ENCODE results near the gene ADAMTS12.

The ADAMTS12 gene

DNA sequence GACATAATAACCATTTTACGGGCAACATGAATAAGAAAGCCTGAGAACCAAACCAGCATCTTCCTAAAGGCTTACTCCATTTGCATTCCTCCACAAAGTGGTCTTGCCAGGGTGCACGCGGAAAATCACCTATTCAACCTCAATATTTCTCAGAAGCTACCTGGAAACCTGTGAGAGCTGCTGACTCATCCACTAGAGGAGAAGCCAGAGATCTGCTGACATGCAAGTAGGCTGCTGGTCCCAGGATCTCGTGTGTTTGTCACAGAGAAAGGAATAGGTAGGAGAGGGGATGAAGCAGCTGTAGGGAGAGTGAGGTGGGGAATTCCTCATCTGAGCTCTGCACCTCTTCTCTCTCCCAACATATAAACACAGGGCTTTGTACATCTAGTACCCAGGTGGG, 138.1 kb downstream of the ADAMTS12 start:
- no peak for DNase-seq

DNA sequence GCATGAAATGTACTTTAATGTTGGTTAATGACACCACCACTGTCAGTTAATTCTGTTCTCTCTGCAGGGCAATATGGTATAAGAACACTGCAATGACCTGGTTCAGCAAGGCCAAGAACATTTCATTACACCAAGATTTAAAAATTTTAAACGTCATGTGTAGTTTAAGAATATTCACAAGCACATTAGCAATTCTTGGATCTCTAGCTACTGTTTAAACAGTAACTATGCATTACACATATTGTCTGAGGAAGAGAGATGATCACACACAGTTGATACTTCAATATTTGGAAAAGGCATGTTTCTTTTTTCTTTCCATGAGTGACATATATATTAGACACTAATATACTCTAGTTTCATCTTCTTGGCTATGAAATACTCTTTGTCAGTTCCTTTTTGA, 143.0 kb downstream of the ADAMTS12 start:
- no peak for DNase-seq

DNA sequence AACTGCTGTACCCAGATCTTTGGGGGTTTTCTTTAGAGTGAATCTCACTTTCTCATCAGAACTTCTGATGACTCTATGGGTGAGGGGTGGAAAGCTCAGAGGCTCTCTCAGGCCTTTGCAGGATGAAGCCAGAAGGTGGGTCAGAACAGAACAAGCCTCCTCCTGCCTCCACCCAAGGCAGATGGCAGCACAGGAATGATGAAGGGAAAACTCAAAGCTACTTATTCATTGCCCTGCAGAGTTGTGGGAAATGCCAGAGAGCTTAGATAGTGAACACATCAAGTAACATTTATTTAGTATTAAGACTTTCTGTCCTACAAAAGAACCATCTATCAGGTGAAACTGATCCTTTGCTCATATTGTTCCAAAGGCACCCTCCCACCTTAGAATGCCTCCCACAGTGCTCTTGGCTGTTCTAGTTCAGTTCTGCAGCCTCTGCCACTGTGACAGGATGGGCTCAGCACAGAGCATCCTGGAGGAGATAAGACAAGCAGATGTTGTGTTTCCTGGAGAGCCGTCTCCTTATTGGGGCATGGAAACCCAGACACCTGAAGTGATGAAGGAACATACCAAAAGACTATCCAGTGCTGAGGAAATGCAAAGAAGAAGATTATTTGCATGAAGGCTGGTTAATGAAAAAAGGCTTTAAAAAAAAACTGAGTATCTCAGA, 146.6 kb downstream of the ADAMTS12 start:
- DNase-seq: no peak

DNA sequence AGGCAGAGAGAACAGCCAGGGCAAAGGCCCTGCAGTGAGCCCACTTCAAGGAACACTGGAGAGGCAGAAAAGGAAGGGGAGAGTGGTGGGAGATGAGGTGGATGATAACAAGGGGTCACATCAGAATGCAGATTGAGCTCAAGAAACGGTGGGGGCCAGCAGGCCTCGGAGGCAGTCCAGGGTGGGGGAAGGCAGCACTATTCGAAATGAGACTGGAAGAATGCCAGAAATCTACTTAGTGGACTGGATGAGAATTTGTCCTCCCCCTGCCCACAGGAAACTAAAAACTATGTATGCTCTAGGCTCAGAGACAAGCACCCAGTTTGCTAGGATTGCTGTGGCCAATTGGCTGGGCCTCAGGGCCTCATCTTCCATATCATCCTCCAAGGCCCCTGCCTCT, 148.7 kb downstream of the ADAMTS12 start:
- no peak for DNase-seq

DNA sequence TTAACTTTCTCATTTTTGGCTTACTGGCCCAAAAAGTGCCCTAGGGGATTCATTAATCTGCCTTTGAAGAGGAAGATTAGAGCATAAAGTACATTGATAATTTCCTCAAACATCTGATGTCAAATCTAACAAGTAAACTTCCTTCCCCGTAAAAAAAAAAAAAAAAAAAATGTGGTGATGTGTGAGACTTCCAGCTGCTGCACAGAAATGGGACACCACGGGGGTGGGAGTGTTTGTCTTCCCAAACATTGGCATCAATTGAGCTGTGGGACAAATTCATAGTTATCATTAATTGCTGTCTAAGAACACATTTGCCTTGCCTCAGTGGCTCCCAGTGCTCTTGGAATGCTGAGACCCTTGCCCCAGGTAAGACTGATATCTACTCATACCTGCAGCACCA, 149.6 kb downstream of the ADAMTS12 start:
- DNase-seq: no peak

DNA sequence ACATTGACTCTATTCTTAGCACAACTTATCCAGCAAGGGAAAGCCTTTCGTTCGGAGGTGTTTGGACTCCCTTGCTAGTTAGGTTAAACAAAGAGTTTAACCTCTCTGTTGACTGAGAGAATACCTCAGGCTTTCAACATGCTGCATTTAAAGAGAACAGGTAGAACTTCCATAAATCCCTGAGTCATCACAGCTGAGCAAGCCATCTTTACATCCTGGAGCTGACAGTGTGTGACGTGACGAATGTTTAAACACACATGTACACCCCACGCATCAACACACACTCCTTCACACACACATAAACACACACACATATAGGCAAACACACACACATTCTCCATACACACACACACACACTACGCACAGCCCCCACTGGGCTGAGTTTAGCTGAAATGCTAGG, 152.8 kb downstream of the ADAMTS12 start:
- DNase-seq: no peak

DNA sequence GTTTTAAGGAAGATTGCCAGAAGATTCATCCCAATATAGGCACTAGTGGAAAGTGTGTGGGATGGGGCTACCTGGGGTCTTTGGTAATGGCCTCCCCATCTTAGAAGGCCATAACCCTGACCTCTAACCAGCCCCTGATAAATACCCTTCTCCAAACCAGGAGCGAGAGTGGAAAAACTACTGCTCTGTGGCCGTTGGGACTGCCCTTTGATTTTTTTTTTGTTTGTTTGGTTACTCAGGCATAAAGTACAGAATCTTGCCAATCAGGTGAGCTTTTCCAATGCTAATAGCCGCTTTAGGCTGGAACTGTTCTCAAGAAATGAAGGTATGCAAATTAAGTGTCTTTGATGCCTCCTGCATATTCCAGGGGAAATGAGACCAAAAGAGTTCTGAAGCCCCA, 153.7 kb downstream of the ADAMTS12 start:
- no peak for DNase-seq

DNA sequence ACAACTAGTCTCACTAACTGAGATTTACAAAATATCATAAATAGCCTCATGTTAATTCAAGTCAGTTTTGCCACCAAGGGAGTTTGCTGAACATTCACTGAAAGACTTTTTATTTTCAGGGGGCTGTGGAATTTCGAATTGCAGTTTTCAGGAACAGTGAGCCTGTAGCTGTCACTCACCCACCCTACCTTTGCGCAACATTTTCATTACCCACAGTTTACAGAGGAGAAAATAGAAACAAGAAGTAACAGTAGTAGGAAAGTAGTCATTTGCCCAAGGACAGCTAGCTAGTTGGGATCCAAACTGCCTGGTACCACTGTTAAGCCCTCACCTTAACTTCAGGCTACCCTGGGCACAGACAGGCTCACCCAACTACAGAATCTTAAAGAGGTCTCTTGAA, 154.1 kb downstream of the ADAMTS12 start:
- DNase-seq: no peak

DNA sequence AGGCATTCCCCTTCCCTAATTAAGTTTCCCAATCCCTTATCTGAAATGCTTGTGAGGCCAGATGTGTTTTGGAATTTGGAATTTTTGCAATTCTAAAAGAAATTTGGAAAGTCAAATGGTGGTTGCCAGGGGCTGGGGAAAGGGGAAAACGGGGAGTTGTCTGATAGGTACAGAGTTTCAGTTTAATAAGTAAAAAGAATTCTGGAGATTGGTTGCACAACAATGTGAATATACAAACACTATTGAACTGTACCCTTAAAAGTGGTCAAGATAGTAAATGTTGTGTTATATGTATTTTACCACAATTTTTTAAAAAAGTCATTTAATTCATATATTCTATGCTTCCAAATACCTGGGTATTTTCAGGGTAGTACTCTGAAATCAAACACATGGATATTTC, 154.5 kb downstream of the ADAMTS12 start:
- DNase-seq: no peak

DNA sequence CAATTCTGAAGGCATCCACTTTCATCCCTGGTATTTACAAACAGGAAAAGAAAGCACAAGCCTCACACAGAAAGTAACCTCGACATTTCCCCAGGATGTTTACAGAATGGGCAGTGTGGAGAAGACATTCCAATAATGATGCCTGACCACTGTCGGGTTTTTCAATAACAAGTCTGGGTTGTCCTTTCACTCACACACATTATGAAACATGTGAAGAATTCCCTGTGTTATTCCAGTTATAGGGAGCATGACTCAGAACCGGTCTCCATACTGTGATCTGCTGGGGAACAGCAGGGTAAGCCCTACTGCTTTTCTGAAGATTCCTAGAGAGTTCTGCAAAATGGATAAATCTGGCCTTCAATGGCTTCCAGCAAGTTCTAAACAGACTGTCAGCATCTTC, 155.3 kb downstream of the ADAMTS12 start:
- DNase-seq: no peak

DNA sequence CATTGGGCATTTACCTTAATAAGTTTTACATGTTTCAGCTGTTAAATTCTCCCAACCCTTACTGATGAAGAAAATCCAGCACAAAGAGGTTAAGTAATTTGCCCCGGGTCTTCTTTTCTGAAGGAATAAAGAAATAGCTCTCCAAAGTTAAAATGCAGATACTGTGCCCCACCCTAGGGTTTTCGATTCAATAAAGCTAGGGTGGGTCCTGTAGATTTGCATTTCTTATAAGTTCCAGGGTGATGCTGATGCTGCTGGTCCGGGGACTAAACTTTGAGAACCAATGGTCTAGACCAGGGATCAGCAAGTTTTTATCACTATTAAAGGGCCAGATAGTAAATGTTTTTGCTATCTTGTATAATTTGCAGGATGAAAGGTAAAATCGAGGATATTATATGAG, 156.7 kb downstream of the ADAMTS12 start:
- DNase-seq: no peak

DNA sequence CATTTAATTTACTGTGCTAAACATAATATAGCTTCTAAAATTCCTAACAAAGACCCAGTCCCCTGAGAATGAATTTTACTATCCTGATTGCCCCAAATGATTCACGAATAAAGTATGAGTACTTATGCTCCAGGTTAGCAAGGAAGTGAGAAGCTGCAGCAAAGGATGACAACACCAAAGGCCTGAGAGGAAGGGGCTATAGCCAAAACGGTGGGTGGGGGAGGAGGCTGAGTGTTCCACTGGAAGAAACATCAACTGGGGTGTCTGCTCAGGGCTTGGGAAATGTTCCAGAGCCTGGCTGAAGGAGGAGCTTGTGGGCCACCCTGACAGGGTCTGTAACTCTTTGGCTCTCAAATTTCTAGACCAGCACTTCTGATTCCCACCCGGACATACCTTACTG, 157.3 kb downstream of the ADAMTS12 start:
- DNase-seq: no peak

DNA sequence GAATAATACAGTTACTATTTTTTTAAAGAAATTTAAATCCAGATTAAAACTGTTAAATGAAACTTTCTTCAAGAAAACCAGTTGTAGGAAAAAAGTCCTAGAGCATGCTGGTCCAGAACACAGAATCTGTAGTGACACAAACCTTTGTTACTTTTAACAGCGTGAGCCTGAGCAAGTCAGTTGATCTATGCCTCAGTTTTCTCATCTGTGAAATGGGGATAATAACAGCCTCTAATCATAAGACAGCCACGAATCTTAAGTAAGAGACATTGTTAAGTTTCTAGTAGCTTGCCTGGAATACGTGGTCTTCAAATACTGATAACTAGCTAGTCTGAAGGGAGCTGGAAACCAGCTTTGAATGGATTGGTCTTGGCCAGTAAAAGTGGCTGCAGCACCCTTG, 158.6 kb downstream of the ADAMTS12 start:
- DNase-seq: no peak

DNA sequence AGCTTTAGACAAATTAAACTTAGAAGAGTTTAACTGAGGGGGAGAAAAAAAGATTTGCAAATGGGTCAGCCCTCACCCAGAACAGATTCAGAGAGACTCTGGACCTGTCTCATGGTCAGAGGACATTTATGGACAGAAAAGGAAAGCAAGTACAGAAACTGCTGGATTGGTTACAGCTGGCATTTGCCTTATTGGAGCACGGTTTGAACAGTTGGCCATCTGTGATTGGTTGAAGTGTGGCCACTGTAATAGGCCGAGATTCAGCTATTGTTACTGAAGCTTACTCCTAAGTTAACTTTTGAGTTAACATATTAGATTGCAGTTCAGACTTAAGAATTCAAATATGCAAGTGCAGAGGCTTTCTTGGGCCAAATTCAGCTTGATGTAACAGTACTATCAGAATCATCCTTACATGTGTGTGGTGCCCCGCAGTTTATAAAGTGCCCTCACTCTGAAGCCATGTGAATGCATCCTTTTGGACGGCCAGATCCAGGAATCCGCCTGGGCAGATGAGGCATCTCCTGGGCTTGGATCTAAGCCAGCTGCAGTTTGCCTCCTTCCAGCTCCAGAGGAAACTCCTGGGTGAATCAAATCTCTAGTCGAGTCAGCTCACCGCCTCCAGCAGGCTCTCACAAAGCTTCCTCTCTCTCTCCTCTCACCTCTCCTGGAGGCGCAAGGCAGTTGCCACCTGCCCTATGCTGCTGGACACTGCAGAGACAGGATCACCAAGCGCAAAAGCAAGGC, 165.2 kb downstream of the ADAMTS12 start:
- no peak for DNase-seq

DNA sequence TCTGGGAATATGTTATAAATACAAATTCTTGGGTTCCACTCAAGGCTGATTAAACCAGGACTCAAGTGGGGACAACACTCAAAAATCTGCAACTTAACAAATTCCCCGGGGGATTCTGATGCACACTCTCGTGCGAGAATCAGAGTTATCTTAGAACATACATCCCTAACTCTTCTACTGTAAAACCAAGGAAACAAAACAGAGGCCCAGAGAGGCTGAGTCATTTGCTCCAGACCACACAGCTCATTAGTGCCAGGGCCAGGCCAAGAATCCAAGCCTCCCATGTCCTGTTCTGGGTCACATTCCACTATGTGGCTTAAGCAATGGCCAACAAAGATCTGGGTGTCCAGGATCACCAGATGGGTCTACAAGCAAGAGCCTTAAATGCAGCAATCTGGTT, 166.0 kb downstream of the ADAMTS12 start:
- DNase-seq: no peak

DNA sequence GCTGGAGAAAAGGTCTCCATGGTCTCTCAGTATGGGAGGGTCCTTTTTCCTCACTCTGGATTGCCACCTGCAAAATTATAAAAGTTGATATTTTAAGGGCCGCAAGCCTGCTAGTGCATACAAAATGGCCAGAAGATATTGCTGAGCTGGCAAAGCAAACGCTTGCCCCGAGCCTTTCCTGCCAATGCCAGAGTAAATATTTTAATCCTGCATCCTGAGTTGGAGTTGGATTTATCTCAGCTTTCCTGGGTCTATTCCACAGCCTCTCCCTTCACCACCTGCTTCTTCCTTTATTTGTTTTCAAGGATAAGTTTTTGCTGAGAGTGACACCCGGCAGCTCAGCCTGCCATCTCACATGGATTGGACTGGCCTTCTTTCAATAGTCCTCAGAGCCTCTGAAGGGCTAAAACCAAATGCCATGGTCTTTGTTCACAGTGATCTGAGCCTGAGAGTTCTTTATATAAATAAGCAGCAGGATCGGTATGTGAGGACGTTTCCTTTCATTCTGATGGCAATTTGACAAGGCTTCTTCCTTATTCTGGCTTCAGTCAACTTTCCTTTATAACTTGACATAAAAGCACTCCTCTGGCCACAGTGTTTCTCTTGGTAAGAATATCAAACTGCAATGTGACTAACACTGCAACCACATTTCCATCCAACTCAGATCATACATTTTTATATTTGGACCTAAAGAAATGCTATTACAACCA, 170.1 kb downstream of the ADAMTS12 start:
- DNase-seq: no peak

DNA sequence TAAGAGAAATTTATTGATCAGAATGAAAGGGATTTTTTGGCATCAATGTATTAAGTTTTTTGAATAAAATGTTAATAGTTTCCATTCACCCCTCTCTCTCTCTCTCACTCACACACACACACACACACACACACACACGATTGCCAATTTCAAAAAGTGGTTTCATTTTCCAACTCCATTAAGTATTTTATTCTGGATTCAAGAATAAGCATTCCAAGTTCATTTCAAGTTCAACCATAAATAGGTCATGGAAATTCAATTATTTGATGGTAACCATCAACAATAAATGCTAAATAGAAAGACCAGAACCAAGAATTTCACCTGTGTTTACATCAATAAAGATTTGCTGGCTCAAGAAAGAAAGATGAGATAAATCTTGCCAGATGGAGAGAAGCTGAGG, 171.6 kb downstream of the ADAMTS12 start:
- no peak for DNase-seq

DNA sequence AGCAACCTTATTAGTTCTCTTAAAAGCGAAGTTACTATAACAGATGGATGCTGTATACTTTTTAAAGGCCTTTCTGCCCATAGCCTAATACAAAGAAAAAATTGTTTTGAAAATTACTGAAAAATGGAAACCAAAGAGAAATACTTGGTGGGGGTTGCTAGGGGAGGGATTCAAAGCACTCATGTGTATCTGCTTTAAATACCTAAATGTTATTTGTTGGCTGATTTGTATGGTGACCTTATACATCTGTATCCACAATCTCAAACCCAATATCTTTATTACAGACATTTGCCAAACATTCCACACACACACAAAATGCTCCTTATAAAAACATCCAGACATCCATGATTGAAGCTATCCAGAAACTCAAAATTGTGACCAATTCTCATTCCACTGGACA, 172.0 kb downstream of the ADAMTS12 start:
- DNase-seq: no peak

DNA sequence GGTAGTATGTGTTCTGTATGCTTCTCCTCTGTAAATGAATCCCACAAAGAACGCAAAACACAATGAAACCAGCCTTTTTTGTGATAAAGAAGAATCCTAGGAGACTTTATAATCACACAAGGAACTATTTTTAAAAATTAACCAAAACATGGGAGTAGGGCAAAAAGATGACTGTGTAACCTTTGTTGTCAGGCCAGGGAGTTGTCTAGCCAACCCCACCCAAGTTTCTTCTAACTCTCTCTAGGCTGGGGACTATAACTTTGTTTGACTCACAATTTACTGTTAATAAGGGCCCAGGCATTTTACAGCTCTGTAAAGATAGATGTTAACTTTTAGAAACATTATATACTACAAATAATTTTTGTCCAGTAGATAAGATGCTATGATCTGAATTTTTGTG, 176.1 kb downstream of the ADAMTS12 start:
- no peak for DNase-seq

DNA sequence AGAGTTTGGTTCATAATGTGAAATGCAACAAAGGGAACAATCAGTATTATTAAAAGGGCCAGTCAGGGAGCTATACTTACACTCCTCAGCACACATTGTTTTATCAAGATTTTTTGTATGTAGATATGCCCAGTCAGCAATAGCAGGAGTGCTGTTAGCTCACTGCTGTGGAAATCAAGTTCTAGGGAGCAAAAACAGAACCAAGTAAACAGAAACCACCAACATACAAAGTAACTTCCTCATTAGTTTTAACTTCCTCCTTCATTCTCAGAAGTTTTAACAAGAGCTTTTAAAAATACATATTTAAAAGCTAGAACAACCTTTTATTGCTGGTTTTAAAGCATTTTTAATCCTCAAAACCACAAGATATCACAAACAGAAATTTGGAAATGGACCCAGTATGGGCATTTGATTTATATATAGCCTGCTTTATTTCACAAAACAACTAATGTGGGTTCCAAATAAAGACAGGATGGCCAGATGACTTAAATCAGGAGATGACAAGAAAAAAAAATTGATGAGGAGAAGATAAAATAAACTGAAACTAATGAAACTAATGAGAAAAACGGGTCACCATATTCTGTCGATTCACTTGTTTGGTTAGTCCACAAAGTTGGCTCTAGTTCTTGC, 178.5 kb downstream of the ADAMTS12 start:
- peak in 1 of 5 experiments; percentile 38 for DNase-seq

DNA sequence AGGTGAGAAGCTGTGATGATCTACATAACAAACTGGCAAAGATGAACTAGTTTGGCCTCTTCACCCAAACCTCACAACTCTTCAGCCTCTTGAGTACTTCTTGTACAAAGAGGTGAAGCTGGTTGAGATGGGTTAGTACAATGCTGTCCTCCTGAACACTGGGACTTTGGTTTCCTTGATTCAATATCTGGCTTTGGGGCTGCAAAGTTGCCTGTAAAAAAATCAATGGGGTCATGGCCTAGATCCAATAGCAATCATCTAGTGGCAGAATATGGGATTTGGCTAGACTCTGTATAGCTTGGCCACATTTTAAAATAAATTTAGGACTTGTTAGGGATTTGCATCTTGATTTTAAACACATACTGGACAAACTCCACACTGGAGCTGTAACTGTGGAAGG, 179.1 kb downstream of the ADAMTS12 start:
- DNase-seq: no peak

DNA sequence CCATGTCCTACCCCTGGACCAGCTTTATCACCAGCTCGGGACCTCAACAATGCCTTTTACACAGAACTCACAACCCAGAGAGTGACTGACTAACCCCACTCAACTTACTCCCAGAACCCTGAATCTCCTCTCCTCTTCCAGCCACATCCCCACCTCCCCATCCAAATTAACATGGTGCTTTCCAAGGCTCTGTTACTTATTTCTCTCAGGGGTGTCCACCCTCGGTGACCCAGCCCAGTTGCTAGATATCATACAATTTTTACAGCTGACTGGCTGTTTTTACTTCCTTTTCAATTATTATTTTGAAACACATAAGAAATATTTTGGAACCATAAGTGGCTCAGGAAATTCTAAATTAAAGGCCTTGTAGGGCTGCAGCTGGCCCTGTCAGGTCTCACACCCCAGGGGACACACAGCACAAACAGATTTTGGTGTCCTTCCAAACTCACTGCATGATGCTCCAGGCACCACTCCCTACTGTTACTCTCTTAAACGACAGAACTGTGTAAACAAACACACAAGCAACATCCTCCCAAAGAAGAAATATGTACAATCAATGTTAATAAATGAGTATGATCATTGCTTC, 180.6 kb downstream of the ADAMTS12 start:
- DNase-seq: no peak

DNA sequence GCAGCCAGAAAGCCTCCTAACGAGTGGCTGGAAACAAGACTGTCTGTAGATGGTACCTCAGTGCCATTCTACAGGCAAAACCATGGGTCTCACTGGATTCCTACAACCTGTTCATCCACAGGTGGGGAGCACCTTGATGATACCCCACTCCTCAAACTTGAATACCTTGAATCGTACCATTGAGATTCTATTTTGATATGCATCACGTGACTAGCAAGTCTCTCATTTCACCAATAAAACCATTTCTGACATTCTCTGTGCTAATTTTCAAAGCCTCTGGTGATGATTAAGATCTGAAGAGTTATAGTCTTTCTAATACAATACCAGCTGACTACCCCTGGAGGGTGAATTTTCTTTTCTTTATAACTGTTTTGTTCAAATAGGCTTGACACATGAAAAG, 188.9 kb downstream of the ADAMTS12 start:
- no peak for DNase-seq
